Measurements from ENCODE around the gene DCPS. TPM values are rescaled to one million over a fixed set of nuclear protein-coding genes. Genes with fewer than 3 reads are reported as not detected.

DCPS gene
- total RNA-seq, 1 donor from 2014 or later: 15.5 TPM

DNA sequence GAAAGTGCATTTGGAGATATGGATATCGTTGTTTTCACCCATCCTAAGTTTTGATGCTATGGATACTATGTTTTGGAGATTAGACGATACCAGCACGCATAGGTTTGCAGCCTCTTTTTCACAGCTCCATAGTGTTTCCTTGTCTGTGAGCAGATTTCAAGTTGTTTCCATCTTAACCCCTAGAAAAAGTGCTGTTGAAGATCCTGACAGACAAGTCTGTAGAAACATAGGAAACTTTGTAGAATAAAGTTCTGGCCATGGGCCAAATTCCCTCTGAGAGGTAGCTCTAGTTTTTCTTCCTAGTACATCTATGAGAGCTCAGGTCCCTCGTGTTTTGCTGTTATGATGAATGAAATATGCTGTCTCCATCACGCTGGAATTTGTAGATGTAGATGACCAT is 84.0 kb downstream of the DCPS start:
- no peaks in the 10 kb centered on the region for H3K9me3 ChIP-seq
- no peaks in the 10 kb centered on the region for H3K27me3 ChIP-seq
- H3K4me1 ChIP-seq: peaks cover 26% of the 10 kb centered on the region
- H3K4me3 ChIP-seq: no peak overlapping the region
- intact Hi-C loops (cut with DNase I): no loop called here
- H3K27ac ChIP-seq: no peak overlapping the region
- TF ChIP-seq, protein P1, sequence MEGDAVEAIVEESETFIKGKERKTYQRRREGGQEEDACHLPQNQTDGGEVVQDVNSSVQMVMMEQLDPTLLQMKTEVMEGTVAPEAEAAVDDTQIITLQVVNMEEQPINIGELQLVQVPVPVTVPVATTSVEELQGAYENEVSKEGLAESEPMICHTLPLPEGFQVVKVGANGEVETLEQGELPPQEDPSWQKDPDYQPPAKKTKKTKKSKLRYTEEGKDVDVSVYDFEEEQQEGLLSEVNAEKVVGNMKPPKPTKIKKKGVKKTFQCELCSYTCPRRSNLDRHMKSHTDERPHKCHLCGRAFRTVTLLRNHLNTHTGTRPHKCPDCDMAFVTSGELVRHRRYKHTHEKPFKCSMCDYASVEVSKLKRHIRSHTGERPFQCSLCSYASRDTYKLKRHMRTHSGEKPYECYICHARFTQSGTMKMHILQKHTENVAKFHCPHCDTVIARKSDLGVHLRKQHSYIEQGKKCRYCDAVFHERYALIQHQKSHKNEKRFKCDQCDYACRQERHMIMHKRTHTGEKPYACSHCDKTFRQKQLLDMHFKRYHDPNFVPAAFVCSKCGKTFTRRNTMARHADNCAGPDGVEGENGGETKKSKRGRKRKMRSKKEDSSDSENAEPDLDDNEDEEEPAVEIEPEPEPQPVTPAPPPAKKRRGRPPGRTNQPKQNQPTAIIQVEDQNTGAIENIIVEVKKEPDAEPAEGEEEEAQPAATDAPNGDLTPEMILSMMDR (IDR thresholded peaks at IDR 0.05): no peak
- no peaks in the 10 kb centered on the region for H3K36me3 ChIP-seq
- ATAC-seq: no peak
- no peak for DNase-seq

GRCh38 chr11:126390272-126390867 is 86.5 kb downstream of the DCPS start:
- Histone ChIP-seq H3K4me3 (no peak overlapping the region), H3K36me3 (no peaks in the 10 kb centered on the region), H3K27ac (no peak overlapping the region), H3K27me3 (no peaks in the 10 kb centered on the region), H3K9me3 (no peaks in the 10 kb centered on the region), H3K4me1 (peaks cover 29% of the 10 kb centered on the region)
- TF ChIP-seq, protein P1 (IDR thresholded peaks at IDR 0.05): no peak
- ATAC-seq: no peak
- no peak for DNase-seq
- intact Hi-C loops (cut with DNase I): no loop called here

- ATAC-seq (no peak), DNase-seq (peak; percentile 35)
- H3K27ac ChIP-seq: no peak overlapping the region
- H3K4me3 ChIP-seq: no peak overlapping the region
- H3K27me3 ChIP-seq: no peaks in the 10 kb centered on the region
- TF ChIP-seq, protein P1 (IDR thresholded peaks at IDR 0.05): no peak
- intact Hi-C loops (cut with DNase I): no loop called here
- no peaks in the 10 kb centered on the region for H3K36me3 ChIP-seq
- peaks cover 23% of the 10 kb centered on the region for H3K4me1 ChIP-seq
- no peaks in the 10 kb centered on the region for H3K9me3 ChIP-seq
Measured at GRCh38 chr11:126391286-126391954, 87.6 kb downstream of the DCPS start.

DNA sequence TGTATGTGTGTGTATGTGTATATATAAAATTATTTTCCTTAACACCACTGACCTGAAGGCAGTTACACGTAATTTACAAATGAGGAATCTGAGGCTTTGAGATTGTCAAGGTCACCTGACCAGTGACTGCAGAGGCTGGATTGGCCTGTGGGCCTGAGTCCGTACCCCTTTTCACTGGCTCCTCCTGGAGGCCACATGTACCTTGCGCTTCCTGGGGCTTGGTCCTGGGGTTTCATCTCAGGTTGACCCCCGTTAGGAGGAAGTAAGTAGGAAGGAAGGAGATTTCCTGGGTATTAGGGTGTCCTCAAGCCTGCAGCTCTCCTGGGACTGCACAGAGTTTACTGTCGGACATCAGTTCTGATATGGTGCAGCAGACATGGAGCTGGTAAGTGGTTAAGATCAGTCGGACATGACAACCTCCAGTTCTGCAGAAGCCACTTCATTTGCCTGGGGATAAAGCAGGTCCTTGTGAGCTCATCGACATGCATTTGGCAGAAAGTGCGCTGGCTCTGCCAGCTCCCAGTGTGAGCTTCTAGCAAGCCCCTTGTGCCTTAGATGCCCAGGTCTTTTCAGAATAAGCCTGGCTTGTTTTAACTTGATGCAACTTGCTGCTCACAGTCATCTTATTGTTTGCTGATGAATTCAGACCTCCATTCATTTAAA is 88.2 kb downstream of the DCPS start:
- no peak overlapping the region for H3K27ac ChIP-seq
- intact Hi-C loops (cut with DNase I): no loop called here
- TF ChIP-seq, protein P1 (IDR thresholded peaks at IDR 0.05): no peak
- peak; percentile 36 for DNase-seq
- H3K27me3 ChIP-seq: no peaks in the 10 kb centered on the region
- no peaks in the 10 kb centered on the region for H3K9me3 ChIP-seq
- H3K36me3 ChIP-seq: no peaks in the 10 kb centered on the region
- peaks cover 16% of the 10 kb centered on the region for H3K4me1 ChIP-seq
- H3K4me3 ChIP-seq: no peak overlapping the region
- peak; percentile 59 for ATAC-seq

- TF ChIP-seq, protein P1 (IDR thresholded peaks at IDR 0.05): no peak
- DNase-seq (no peak), ATAC-seq (no peak)
- intact Hi-C loops (cut with DNase I): no loop called here
- Histone ChIP-seq H3K27me3 (no peaks in the 10 kb centered on the region), H3K4me1 (peaks cover 13% of the 10 kb centered on the region), H3K27ac (no peak overlapping the region), H3K36me3 (no peaks in the 10 kb centered on the region), H3K4me3 (no peak overlapping the region), H3K9me3 (no peaks in the 10 kb centered on the region)
Measured at GRCh38 chr11:126392633-126393013, 88.8 kb downstream of the DCPS start.
